ENCODE measurements around the gene PTGES3. TPM values are rescaled to one million over a fixed set of nuclear protein-coding genes. Genes with fewer than 3 reads are reported as not detected.

The PTGES3 gene
- total and polyA plus RNA-seq, 10 of the 15 experiments (the other 5 are each of a cell fraction or from before 2014, with no cell fraction given): 117 to 520 (median 175) TPM

- TF ChIP-seq CBFB (IDR thresholded peaks at IDR 0.05; ENCODE audit: low read depth): no peak
- TF ChIP-seq ZNF207 (IDR thresholded peaks at IDR 0.05; ENCODE audit: borderline replicate concordance): no peak
- TF ChIP-seq REST (IDR thresholded peaks at IDR 0.05; ENCODE audit: low read depth, low read length): no peak
- no peak for TF ChIP-seq NFIC (IDR thresholded peaks at IDR 0.05; ENCODE audit: low read depth, low read length)
- TF ChIP-seq USF2 (IDR thresholded peaks at IDR 0.05; ENCODE audit: borderline replicate concordance, low read depth, low read length): no peak
- no peak for TF ChIP-seq BCL3 (IDR thresholded peaks at IDR 0.05; ENCODE audit: borderline replicate concordance, insufficient read depth, low read depth, low read length, poor library complexity, severe bottlenecking)
- TF ChIP-seq NR2F1 (conservative IDR thresholded peaks at IDR 0.05): no peak
- 0 out of 4 replicates have a peak, but pooled peaks of 1 of the 2 experiments have one; percentile 13 for TF ChIP-seq EP300 (IDR thresholded peaks at IDR 0.05; ENCODE audit: borderline replicate concordance in 1 of 2, control insufficient read depth in 1 of 2, low read depth in 2 of 2, low read length in 2 of 2)
- no peak for TF ChIP-seq NFYB (IDR thresholded peaks at IDR 0.05; ENCODE audit: insufficient read depth, low read depth, low read length)
- no peak for TF ChIP-seq ATF7 (IDR thresholded peaks at IDR 0.05; ENCODE audit: low read depth)
- no peak for TF ChIP-seq HDGF (IDR thresholded peaks at IDR 0.05)
Observed at GRCh38 chr12:56628671-56629458, 59.2 kb downstream of the PTGES3 start (continued).
